Stimulated activated CD4-positive, alpha-beta T cell treated with anti-CD3 and anti-CD28 coated beads, Interleukin-1b, Interleukin-23, amount 100 ng/mL, for 48 hours (primary cell): ENCODE results near the gene C2orf68.
A peak's percentile ranks its signal among the peaks of the same experiment; 100 is the strongest.
"Not testable (repeated sequence)": the region's sequence is repeated elsewhere in the genome, so short reads cannot be mapped to it uniquely, and the experiment has no call there.

Source experiments
- DNase-seq: peaks from one replicate; pipeline ENCODE4 v3.0.0-alpha.2; 2020

The C2orf68 gene

GRCh38 chr2:85628658-85629057 is 16.8 kb upstream of the C2orf68 start:
- no peak for DNase-seq

GRCh38 chr2:85623991-85624390 is 12.1 kb upstream of the C2orf68 start:
- DNase-seq = no peak

- no peak for DNase-seq
Observed at GRCh38 chr2:85621338-85621737, 9.5 kb upstream of the C2orf68 start.

GRCh38 chr2:85619617-85620016 is 7.8 kb upstream of the C2orf68 start:
- DNase-seq = no peak

GRCh38 chr2:85617723-85618122 is 5.9 kb upstream of the C2orf68 start:
- not testable (repeated sequence) for DNase-seq

GRCh38 chr2:85615413-85615728 is 3.5 kb upstream of the C2orf68 start:
- no peak for DNase-seq

GRCh38 chr2:85614757-85615156 is 2.9 kb upstream of the C2orf68 start:
- DNase-seq = not testable (repeated sequence)

GRCh38 chr2:85613717-85614515 is 2.0 kb upstream of the C2orf68 start:
- DNase-seq = no peak

- no peak for DNase-seq
Observed at GRCh38 chr2:85611217-85611704, 605 bp downstream of the C2orf68 start.

- DNase-seq = no peak
Observed at GRCh38 chr2:85607268-85608215, 4.3 kb downstream of the C2orf68 start.

- no peak for DNase-seq
Observed at GRCh38 chr2:85606116-85606455, 5.8 kb downstream of the C2orf68 start.

GRCh38 chr2:85605406-85606115 is 6.3 kb downstream of the C2orf68 start:
- DNase-seq = no peak

- no peak for DNase-seq
Observed at GRCh38 chr2:85604568-85605339, 7.1 kb downstream of the C2orf68 start.

- not testable (repeated sequence) for DNase-seq
Observed at GRCh38 chr2:85604133-85604444, 7.8 kb downstream of the C2orf68 start.

- peak; percentile 86 for DNase-seq
Observed at GRCh38 chr2:85602476-85603234, 9.2 kb downstream of the C2orf68 start, which contains the start of gene TMEM150A. Gene TMEM150A, minus strand, starts transcription at chr2:85602698. Its CDS starts 750 bp downstream, at chr2:85601948.

- no peak for DNase-seq
Observed at GRCh38 chr2:85601771-85602475, 9.9 kb downstream of the C2orf68 start.

GRCh38 chr2:85600951-85601770 is 10.7 kb downstream of the C2orf68 start:
- no peak for DNase-seq

- no peak for DNase-seq
Observed at GRCh38 chr2:85600235-85600575, 11.7 kb downstream of the C2orf68 start.

- DNase-seq = no peak
Observed at GRCh38 chr2:85599468-85600234, 12.2 kb downstream of the C2orf68 start.
